HG02763 (cell line): ENCODE measurements around the gene DNAH1.
"Not testable (repeated sequence)": the region's sequence is repeated elsewhere in the genome, so short reads cannot be mapped to it uniquely, and the experiment has no call there.

Experiments used
- ATAC-seq: cut with Tn5 transposase; IDR thresholded peaks from one replicate; pipeline ENCODE4 v1.9.1; 2021; ENCODE audit warnings: mild to moderate bottlenecking, moderate library complexity; ENCODE audit not compliant: unreplicated experiment

DNAH1 gene

GRCh38 chr3:52315977-52316764 lies at the start of gene DNAH1:
DNAH1 (plus strand) TSS chr3:52316319; CDS start chr3:52322443, 6,124 bp downstream.
- no peak for ATAC-seq

DNA sequence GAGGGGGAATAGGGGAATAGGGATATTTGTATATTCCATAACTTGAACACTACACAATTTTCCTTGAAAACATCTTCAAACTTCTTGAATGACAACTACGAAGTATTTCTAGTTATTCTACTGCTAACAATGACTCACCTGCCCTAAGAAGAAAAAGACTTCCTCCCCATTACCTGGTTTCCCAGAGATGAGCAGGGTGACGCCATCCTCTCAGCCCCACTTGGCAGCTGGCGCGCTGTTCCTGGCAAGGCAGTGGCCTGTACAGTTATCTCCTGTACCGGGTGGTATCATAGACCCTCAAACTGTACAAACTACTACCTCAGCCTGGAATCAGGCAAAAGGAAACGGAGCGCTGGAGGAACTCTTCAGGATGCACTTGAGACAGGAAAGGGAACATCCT lies 48.1 kb upstream of the DNAH1 start:
- no peak for ATAC-seq

DNA sequence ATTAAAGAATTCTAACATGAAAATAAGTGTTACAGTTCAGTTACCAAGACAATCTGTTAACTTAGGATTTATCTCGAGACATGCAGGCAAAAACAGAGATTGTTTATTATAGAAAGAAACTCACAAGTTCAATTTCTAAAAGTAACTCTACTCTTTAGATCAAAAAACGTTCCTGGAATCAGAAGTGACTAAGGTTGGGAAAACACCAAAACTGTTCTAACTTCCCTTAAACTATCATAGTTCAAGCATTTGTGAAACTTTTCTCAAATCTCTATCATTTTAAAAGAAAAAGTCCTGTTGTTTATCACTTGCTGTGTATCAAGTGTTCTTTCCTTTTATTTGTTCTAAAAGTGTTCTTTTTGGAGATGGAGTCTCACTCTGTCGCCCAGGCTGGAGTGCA lies 46.3 kb upstream of the DNAH1 start:
- ATAC-seq: no peak

GRCh38 chr3:52270252-52270754 lies 45.8 kb upstream of the DNAH1 start:
- no peak for ATAC-seq

- ATAC-seq: not testable (repeated sequence)
These were observed 43.9 kb upstream of the DNAH1 start for GRCh38 chr3:52272172-52272571.

DNA sequence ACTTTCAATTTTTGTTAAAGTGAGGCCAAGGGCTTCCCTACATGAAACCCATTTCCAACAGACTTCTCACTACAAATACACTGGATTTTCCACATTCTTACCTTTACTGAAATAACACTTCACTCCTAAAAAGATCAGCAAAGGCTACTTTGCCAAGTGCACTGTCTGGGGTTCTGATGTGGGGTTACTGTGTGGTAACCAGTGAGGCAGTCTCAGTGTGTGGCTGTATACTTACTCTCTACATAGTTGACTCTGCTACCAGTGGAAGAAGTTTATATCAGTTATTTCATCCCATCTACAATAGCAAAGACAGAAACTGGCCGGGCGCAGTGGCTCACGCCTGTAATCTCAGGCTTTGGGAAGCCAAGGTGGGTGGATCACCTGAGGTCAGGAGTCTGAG lies 43.3 kb upstream of the DNAH1 start:
- no peak for ATAC-seq

DNA sequence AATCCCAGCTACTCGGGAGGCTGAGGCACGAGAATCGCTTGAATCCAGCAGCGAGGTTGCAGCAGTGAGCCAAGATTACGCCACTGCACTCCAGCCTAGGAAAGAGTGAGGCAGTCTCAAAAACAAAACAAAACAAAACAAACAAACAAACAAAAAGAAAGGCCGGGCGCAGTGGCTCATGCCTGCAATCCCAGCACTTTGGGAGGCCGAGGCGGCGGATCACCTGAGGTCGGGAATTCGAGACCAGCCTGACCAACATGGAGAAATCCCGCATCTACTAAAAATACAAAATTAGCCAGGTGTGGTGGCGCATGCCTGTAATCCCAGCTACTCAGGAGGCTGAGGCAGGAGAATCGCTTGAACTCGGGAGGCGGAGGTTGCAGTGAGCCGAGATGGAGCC lies 41.3 kb upstream of the DNAH1 start:
- ATAC-seq: not testable (repeated sequence)

DNA sequence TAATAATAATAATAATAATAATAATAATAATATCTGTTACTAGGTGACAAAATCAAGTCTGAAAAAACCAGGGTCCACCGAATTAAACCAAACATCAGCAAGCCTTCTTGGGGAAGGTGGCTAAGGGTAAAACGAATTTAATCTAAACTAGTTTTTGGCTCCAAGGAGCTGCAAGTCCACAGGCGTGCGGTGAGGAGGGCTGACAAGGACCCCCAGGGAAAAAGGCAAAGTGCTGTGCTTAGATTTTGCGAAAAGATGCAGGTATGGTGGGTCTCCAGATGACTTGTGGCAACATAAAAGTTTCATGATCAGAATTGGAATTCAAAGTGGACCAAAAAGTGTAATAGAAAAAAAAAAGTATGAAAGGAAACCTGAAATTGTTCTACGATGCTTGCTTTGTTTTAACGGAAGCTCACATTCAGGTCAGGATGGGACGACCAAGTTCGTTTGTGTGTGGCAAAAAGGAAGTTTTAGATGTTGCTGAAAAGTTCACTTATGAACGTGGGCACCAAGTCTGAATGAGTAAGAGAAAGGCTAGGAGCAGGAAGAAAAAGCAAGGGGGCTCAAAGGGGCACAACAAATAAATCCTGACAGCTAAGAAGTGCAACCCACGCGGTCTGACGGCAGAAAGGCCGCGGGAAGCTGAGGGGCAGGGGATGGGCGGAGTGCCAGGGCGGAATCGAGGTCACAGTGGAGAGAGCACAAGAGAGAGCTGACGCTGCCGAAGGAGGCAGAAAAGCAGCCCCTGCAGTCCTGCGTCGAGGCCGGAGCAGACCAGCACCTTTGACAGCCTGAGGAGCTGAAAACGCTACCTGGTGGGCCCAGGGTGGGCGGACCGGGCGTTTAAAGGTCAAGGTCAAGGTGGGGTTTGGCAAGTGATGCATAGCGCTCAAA lies 38.8 kb upstream of the DNAH1 start:
- no peak for ATAC-seq

GRCh38 chr3:52277972-52278509 lies 38.1 kb upstream of the DNAH1 start:
- peak; percentile 70 for ATAC-seq

- ATAC-seq: peak; percentile 87
These were observed 37.5 kb upstream of the DNAH1 start, which contains the start of gene WDR82 for GRCh38 chr3:52278510-52279069. WDR82 (minus strand) TSS chr3:52278649; CDS start chr3:52278361, 288 bp downstream.

DNA sequence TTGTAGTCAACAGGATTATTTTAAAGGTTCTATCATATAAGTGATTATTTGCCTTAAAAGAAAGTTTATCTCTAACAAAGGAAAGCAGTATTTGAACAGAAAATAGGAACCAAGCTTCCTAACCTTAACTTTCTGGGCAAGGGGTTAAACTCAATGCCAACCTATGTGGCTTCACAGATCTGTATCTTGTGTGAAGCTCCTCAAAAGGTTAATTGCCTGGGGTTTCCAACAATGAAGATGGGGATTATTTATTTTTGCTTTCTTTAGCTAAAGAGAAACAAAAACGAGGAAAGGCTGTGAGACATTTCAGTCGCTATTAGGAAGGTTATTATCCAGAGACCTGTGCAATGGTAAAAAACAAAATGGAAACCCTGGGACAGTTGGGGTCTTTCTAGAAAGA lies 36.5 kb upstream of the DNAH1 start:
- ATAC-seq: no peak

DNA sequence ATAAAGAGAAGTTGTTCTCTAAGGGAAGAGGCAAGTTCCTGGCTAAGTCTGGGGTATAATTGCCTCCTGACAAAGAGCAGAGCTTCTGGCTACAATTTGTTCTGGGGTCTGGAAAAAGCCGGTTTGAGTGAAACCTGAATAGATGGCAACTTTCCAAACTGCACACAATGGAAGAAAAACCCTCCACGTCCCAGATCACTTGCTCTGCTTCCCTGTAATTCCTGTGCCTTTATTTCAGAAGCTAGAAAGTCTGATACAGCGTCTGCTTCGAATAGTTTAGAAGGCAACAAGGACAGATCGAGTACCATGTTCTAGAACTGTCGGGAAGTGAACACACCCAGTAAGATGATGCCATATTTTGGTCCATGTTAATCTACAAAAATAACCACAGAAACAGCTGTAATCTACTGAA lies 36.1 kb upstream of the DNAH1 start:
- no peak for ATAC-seq

DNA sequence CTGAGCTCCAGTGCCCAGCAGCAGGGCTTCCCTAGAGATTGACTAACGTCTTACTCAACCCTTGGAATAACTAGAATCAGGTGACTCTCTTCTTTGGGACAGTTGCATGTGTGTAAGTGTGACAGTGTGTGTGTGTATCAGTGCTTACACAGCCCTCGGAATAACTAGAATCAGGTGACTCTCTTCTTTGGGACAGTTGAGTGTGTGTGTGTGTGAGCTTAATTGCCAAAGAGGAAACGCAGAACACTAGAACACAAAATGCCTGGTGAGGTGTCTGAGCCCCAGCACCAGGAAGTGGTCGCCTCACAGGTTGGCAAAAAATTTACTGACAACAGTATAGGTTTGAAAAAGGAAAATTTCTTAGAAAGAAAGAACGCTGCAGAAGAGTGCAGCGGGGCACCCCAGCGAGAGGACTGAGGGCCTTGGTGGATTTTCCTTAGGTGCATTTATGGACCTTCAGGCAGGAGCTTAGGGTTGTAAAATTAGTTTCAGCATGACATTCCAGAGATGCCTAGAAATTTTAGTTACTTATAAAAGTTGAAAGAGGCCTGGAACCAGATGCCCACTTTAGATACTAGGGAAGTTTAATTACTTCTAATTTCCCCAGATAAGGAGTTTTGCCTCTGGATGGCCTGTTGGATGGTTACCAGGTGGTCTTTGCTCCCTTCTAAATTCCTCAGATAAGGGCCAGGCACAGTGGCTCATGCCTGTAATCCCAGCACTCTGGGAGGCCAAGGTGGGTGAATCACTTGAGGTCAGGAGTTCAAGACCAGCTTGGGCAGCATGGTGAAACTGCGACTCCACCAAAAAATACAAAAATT lies 33.9 kb upstream of the DNAH1 start:
- no peak for ATAC-seq

DNA sequence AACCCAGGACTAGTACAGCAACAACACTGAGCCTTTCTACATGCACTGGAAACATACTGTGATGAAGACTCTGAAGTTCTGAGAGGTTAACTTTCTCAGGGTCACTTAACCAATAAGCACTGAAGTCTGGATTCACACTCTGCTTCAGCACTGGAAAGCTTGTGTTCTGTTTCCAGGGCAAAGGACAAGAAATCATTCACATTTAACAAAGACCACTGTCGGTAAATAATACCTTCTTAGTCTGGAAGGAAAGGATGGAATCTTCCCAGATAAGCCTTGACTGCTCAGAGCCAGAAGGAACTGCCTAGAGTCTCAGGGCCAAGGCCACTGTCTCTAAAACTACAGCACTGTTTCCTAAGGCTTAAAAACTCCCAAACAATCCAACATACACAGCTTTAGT lies 32.8 kb upstream of the DNAH1 start:
- ATAC-seq: no peak

DNA sequence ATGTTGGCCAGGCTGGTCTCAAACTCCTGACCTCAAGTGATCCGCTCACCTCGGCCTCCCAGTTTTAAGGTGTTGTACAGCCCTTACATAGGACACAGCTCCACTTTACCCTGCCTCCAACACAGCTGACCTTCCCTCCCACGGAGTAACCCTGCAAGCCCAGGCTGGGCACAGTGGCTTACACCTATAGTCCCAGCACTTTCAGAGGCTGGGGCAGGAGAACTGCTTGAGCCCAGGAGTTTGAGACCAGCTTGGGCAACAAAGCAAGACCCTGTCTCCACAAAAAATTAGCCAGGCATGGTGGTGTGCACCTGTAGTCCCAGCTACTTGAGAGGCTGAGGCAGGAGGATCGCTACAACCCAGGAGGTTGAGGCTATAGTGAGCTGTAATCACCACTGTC lies 32.1 kb upstream of the DNAH1 start:
- ATAC-seq: not testable (repeated sequence)

DNA sequence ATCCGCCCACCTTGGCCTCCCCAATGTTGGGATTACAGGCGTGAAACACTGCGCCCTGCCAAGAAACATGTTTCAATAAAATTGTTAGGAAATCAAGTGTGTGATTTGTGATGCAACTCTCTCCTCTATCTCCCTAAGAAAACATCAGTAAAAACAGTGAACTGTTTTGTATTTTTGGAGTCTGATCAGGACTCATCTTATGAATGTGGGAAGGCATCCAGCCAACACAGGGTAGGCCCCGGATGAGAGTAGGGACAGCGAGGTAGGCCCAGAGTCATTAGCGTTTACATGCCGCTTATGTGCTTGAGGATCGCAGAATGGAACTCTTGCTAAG lies 29.4 kb upstream of the DNAH1 start:
- no peak for ATAC-seq

- no peak for ATAC-seq
These were observed 27.4 kb upstream of the DNAH1 start for GRCh38 chr3:52288674-52289073.

DNA sequence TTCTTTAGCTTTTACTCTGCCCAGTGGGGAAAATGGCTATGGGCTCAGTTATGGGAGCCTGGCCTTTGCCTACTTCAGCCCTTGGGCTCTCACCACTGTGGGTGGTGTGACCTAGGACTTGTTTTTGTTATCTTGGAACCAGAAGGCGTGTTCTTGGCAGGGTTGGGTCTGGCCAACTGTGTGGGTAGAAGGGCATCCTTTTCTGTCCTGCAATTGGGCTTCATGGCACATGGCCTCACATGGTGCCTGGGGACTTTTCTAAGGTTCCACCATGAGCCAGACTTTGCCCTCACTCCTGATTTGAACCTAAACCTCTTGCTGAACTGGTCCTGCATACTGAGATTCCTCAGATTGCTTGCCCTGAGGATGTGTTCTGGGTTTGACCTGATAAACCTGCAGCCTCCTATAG lies 26.8 kb upstream of the DNAH1 start:
- no peak for ATAC-seq

- no peak for ATAC-seq
These were observed 26.1 kb upstream of the DNAH1 start for GRCh38 chr3:52289747-52290595.
